ENCODE results near the gene CPLX4. TPM values are rescaled to one million over a fixed set of nuclear protein-coding genes. Genes with fewer than 3 reads are reported as not detected.

CPLX4 gene
- total RNA-seq, 1 experiment from 2014 or later = not detected

GRCh38 chr18:59279193-59279592 lies 39.3 kb downstream of the CPLX4 start:
- intact Hi-C loops (cut with micrococcal nuclease; ENCODE audit: unreplicated experiment) = no loop called here
- Histone ChIP-seq H3K27me3 (ENCODE audit: control insufficient read depth, insufficient read depth, low read length) (peaks cover 4% of the 10 kb centered on the region), H3K36me3 (ENCODE audit: control insufficient read depth, insufficient read depth, low read length) (no peaks in the 10 kb centered on the region), H3K4me3 (ENCODE audit: low read depth in 2 of 2, low read length in 2 of 2) (no peak overlapping the region), H3K9me3 (ENCODE audit: control insufficient read depth, insufficient read depth, low read depth, low read length) (no peaks in the 10 kb centered on the region), H3K27ac (ENCODE audit: low read length) (no peak overlapping the region), H3K4me1 (ENCODE audit: control insufficient read depth, insufficient read depth, low read length) (no peaks in the 10 kb centered on the region)
- in situ Hi-C loops (cut with HindIII; ENCODE audit: low pct_unique_long_range_greater_than_20kb, low sequenced_read_pairs) = no loop called here
- DNase-seq (ENCODE audit: low read depth, low spot score) (no peak), ATAC-seq (no peak)
- TF ChIP-seq TCF7L2 (IDR thresholded peaks at IDR 0.05; ENCODE audit: low read depth, low read length) (no peak), POLR2AphosphoS5 (IDR thresholded peaks at IDR 0.05; ENCODE audit: low read depth, low read length) (no peak), CTCF (IDR thresholded peaks at IDR 0.05) (no peak), REST (IDR thresholded peaks at IDR 0.05; ENCODE audit: insufficient read depth in 1 of 2, low read depth in 2 of 2, low read length in 1 of 2) (no peak), SIN3A (IDR thresholded peaks at IDR 0.05; ENCODE audit: borderline replicate concordance, insufficient read depth, low read depth, low read length) (no peak)
- ChIA-PET CTCF (no interaction called here), POLR2A (interaction anchor here (0.5 kb wide), 1 partner anchor 481 kb away, joined by 12 read pairs; no protein-coding TSS in a partner anchor)
- BruUV-seq (replicated peaks) = no TSS peak

GRCh38 chr18:59278793-59279192 lies 39.7 kb downstream of the CPLX4 start:
- in situ Hi-C loops (cut with HindIII; ENCODE audit: low pct_unique_long_range_greater_than_20kb, low sequenced_read_pairs) = no loop called here
- H3K27me3 ChIP-seq (ENCODE audit: control insufficient read depth, insufficient read depth, low read length) = peaks cover 4% of the 10 kb centered on the region; the same call in 1 of the 2 replicates
- ATAC-seq = no peak
- H3K9me3 ChIP-seq (ENCODE audit: control insufficient read depth, insufficient read depth, low read depth, low read length) = no peaks in the 10 kb centered on the region
- TF ChIP-seq POLR2AphosphoS5 (IDR thresholded peaks at IDR 0.05; ENCODE audit: low read depth, low read length) (no peak), SIN3A (IDR thresholded peaks at IDR 0.05; ENCODE audit: borderline replicate concordance, insufficient read depth, low read depth, low read length) (no peak), TCF7L2 (IDR thresholded peaks at IDR 0.05; ENCODE audit: low read depth, low read length) (no peak), CTCF (IDR thresholded peaks at IDR 0.05) (no peak), REST (IDR thresholded peaks at IDR 0.05; ENCODE audit: insufficient read depth in 1 of 2, low read depth in 2 of 2, low read length in 1 of 2) (no peak)
- POLR2A ChIA-PET = interaction anchor here (0.5 kb wide), 1 partner anchor 481 kb away, joined by 12 read pairs; no protein-coding TSS in a partner anchor
- BruUV-seq (replicated peaks) = no TSS peak
- intact Hi-C loops (cut with micrococcal nuclease; ENCODE audit: unreplicated experiment) = no loop called here
- no peaks in the 10 kb centered on the region for H3K36me3 ChIP-seq (ENCODE audit: control insufficient read depth, insufficient read depth, low read length)
- CTCF ChIA-PET = no interaction called here
- no peak overlapping the region for H3K27ac ChIP-seq (ENCODE audit: low read length)
- H3K4me1 ChIP-seq (ENCODE audit: control insufficient read depth, insufficient read depth, low read length) = no peaks in the 10 kb centered on the region
- no peak overlapping the region for H3K4me3 ChIP-seq (ENCODE audit: low read depth in 2 of 2, low read length in 2 of 2)
- DNase-seq (ENCODE audit: low read depth, low spot score) = no peak

Data from Panc1 (cell line).